ENCODE data around the gene GASK1B.
A peak's percentile ranks its signal among the peaks of the same experiment; 100 is the strongest.

Gene GASK1B

DNA sequence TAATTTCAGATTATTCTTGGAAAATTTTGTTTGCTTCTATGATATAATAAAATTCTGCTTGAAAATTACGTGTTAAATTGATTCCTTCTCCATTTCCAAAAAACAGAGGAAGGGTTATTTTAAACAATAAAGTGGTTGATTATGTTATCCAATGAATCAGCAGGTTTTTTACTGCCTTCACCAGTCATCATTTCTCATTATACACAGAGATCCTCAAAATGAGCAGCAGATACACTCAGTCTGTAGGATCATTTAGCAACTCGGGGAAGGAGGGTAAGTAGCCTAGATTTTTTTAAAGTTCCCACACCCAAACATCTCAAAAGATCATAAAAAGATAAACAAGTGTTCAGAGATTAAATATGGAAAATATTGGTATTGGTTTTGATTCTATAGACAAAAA is 30.6 kb upstream of the GASK1B start:
- no CpG with 5 or more reads among the region's 2 CpGs for WGBS (ENCODE audit: insufficient coverage, insufficient read length)
- no peak overlapping the region for H3K27ac ChIP-seq (ENCODE audit: low read length)

DNA sequence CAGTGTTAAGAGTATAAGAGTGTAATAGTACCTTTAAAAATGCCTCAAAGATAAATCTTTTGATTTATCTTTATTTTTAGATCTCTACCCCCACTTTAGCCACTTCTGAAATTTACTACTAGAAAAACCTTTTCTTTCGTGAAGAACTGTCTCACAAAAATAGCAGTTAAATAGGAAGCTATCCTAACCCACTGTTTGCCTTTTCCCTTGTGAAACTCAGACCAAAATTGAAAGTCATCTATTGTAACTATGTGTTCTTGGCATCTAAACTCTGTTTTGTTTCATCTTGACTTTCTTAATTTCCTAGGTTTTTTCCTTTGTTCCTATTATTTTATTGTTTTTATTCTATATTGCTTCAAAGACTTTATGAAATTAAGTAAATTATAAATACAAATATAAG is 29.7 kb upstream of the GASK1B start:
- WGBS (ENCODE audit: insufficient coverage, insufficient read length) = no CpG with 5 or more reads among the region's 1 CpG
- DNase-seq (ENCODE audit: low read depth, low spot score) = no peak
- H3K36me3 ChIP-seq (ENCODE audit: control insufficient read depth, insufficient read depth, low read length) = no peaks in the 10 kb centered on the region
- no peaks in the 10 kb centered on the region for H3K9me3 ChIP-seq (ENCODE audit: control insufficient read depth, insufficient read depth, low read length)
- H3K4me1 ChIP-seq (ENCODE audit: control insufficient read depth, insufficient read depth, low read length) = no peaks in the 10 kb centered on the region
- H3K27me3 ChIP-seq (ENCODE audit: control insufficient read depth, insufficient read depth, low read length) = no peaks in the 10 kb centered on the region
- no peak overlapping the region for H3K4me3 ChIP-seq (ENCODE audit: low read length)
- H3K27ac ChIP-seq (ENCODE audit: low read length) = no peak overlapping the region

More for the DNA sequence above, 30.6 kb upstream of the GASK1B start:
- H3K9me3 ChIP-seq (ENCODE audit: control insufficient read depth, insufficient read depth, low read length) = no peaks in the 10 kb centered on the region
- H3K4me3 ChIP-seq (ENCODE audit: low read length) = no peak overlapping the region
- H3K4me1 ChIP-seq (ENCODE audit: control insufficient read depth, insufficient read depth, low read length) = no peaks in the 10 kb centered on the region
- no peaks in the 10 kb centered on the region for H3K27me3 ChIP-seq (ENCODE audit: control insufficient read depth, insufficient read depth, low read length)
- no peaks in the 10 kb centered on the region for H3K36me3 ChIP-seq (ENCODE audit: control insufficient read depth, insufficient read depth, low read length)
- DNase-seq (ENCODE audit: low read depth, low spot score) = no peak

DNA sequence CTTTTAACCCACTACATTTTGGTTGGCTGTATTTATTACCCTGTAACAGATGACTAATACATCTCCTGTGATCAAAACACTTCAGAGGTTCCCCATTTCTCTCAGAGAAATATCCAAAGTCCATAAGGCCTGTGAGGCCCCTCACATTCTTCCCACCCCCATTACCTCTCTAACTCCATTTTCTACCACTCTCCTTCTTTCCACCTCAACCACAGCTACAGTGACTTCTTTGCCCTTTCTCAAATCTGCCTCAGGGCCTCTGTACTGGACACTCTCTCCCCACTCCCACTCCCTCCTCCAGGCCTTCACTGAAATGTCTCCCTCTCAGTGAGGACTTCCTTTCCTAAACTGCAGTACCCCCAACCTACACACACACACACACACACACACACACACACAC is 29.1 kb upstream of the GASK1B start:
- no peak for DNase-seq (ENCODE audit: low read depth, low spot score)
- Histone ChIP-seq H3K4me1 (ENCODE audit: control insufficient read depth, insufficient read depth, low read length) (no peaks in the 10 kb centered on the region), H3K27ac (ENCODE audit: low read length) (no peak overlapping the region)

DNA sequence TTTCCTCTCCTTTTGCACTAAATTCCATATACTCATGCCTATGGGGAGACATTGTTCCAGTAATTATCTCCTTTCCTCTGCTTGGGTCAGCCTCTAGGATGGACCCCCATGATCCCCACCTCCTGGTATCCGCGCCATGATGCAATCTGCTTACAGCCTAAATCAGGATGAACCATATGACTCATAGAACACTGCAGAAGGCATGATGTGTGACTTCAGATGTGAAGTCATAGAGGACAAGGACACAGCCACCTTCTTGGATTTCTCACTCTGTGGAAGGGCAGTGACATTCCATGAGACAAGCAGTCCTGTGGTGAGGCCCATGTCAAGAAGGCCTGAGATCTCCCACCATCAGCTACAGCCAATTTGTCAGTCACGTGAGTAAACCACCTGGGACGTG is 28.5 kb upstream of the GASK1B start:
- Histone ChIP-seq H3K4me3 (ENCODE audit: low read length) (no peak overlapping the region), H3K36me3 (ENCODE audit: control insufficient read depth, insufficient read depth, low read length) (no peaks in the 10 kb centered on the region), H3K9me3 (ENCODE audit: control insufficient read depth, insufficient read depth, low read length) (no peaks in the 10 kb centered on the region), H3K4me1 (ENCODE audit: control insufficient read depth, insufficient read depth, low read length) (no peaks in the 10 kb centered on the region), H3K27me3 (ENCODE audit: control insufficient read depth, insufficient read depth, low read length) (no peaks in the 10 kb centered on the region), H3K27ac (ENCODE audit: low read length) (no peak overlapping the region)
- no CpG with 5 or more reads among the region's 4 CpGs for WGBS (ENCODE audit: insufficient coverage, insufficient read length)
- DNase-seq (ENCODE audit: low read depth, low spot score) = no peak

More for the DNA sequence above, 29.1 kb upstream of the GASK1B start:
- no peaks in the 10 kb centered on the region for H3K9me3 ChIP-seq (ENCODE audit: control insufficient read depth, insufficient read depth, low read length)
- H3K36me3 ChIP-seq (ENCODE audit: control insufficient read depth, insufficient read depth, low read length) = no peaks in the 10 kb centered on the region
- H3K4me3 ChIP-seq (ENCODE audit: low read length) = no peak overlapping the region
- H3K27me3 ChIP-seq (ENCODE audit: control insufficient read depth, insufficient read depth, low read length) = no peaks in the 10 kb centered on the region

DNA sequence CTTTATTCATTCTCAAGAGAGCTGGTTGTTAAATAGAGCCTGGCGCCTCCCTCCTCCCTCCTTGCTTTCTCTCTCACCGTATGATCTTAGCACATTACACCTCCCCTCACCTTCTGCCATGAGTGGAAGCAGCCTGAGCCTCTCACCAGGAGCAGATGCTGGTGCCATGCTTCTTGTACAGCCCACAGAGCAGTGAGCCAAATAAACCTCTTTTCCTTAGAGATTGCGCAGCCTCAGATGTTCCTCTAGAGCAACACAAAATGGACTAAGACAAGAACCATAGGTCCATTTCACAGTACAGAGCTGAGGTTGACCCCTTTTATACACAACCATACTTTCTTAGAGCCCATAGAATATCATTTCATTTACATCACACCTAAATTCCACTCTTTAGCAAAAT is 27.4 kb upstream of the GASK1B start:
- Histone ChIP-seq H3K4me1 (ENCODE audit: control insufficient read depth, insufficient read depth, low read length) (no peaks in the 10 kb centered on the region), H3K27ac (ENCODE audit: low read length) (no peak overlapping the region), H3K9me3 (ENCODE audit: control insufficient read depth, insufficient read depth, low read length) (no peaks in the 10 kb centered on the region), H3K27me3 (ENCODE audit: control insufficient read depth, insufficient read depth, low read length) (no peaks in the 10 kb centered on the region), H3K36me3 (ENCODE audit: control insufficient read depth, insufficient read depth, low read length) (no peaks in the 10 kb centered on the region), H3K4me3 (ENCODE audit: low read length) (no peak overlapping the region)
- no peak for DNase-seq (ENCODE audit: low read depth, low spot score)
- no CpG with 5 or more reads among the region's 3 CpGs for WGBS (ENCODE audit: insufficient coverage, insufficient read length)

DNA sequence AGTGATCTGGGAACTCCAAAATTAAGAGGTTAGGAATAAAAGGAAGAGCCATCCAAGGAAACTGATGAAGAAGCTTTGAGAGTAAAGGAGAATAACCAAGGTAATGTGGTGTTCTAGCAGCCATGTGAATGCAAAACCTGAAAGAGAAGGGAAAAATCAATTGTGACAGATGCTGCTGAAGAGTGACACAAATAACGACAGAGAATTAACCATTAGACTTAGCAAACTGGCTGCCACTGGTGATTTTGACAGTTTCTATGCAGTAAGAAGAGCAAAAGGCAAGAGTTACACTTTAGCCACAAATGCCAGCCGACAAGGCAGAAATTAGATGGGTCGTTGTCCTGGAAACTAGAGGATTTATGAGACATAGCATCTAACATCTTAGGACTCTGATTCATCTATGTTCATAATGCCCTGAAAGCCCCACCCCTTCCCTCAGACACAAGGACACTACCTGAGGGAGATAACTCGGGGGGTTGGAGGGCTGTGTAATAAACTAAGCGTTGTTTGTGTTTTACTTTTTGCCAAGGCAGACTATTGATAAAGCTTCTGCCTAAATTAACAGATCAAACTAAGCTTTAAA is 24.5 kb upstream of the GASK1B start:
- Histone ChIP-seq H3K27ac (ENCODE audit: low read length) (no peak overlapping the region), H3K4me1 (ENCODE audit: control insufficient read depth, insufficient read depth, low read length) (no peaks in the 10 kb centered on the region), H3K36me3 (ENCODE audit: control insufficient read depth, insufficient read depth, low read length) (no peaks in the 10 kb centered on the region), H3K27me3 (ENCODE audit: control insufficient read depth, insufficient read depth, low read length) (no peaks in the 10 kb centered on the region), H3K4me3 (ENCODE audit: low read length) (no peak overlapping the region), H3K9me3 (ENCODE audit: control insufficient read depth, insufficient read depth, low read length) (no peaks in the 10 kb centered on the region)
- no peak for DNase-seq (ENCODE audit: low read depth, low spot score)
- no CpG with 5 or more reads among the region's 5 CpGs for WGBS (ENCODE audit: insufficient coverage, insufficient read length)

DNA sequence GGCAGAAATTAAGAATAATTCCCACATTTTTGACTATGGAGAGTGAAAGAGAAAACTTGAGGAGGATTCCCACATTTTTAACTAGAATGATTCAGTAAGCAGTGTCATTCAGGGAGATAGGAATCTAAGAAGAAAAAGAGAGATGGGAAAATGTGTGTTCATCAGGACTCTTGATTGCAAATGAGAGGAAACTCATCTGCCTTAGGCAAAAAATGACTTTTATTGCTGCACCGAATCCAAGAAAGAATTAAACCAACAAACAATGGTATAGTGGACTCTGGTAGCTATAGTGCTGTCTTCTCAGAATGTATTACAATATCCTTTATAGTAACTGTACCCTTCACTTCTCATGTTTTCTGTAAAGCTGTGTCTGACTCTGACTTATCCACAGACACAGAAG is 22.5 kb upstream of the GASK1B start:
- Histone ChIP-seq H3K36me3 (ENCODE audit: control insufficient read depth, insufficient read depth, low read length) (no peaks in the 10 kb centered on the region), H3K27me3 (ENCODE audit: control insufficient read depth, insufficient read depth, low read length) (no peaks in the 10 kb centered on the region), H3K9me3 (ENCODE audit: control insufficient read depth, insufficient read depth, low read length) (no peaks in the 10 kb centered on the region), H3K27ac (ENCODE audit: low read length) (no peak overlapping the region), H3K4me1 (ENCODE audit: control insufficient read depth, insufficient read depth, low read length) (no peaks in the 10 kb centered on the region), H3K4me3 (ENCODE audit: low read length) (no peak overlapping the region)
- WGBS (ENCODE audit: insufficient coverage, insufficient read length) = no CpG with 5 or more reads among the region's 1 CpG
- DNase-seq (ENCODE audit: low read depth, low spot score) = no peak

DNA sequence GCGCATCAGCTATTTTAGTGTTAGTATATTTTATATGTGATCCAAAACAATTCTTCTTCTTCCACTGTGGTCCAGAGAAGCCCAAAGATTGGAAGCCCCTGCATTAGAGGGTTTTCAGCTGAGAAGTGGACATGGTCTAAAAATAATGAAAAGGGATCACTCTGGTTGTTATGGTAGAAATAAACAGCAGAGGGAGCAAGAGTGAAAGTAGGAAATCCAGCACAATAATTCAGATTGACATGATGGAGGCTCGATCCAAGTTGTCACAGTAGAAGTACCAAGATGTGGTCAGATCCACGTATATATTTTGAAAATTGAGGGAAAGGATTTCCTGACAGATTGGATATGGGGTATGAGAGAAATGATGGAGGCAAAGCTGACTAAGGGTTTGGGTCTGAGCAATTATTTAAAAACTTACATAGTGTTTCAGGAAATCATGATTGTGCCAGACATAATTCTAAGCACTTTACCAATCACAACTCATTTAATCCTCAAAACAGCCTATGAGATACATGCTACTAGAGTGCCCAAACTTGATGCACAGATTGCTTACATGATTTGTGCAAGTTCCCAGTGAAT is 20.4 kb upstream of the GASK1B start:
- H3K27me3 ChIP-seq (ENCODE audit: control insufficient read depth, insufficient read depth, low read length) = no peaks in the 10 kb centered on the region
- H3K4me3 ChIP-seq (ENCODE audit: low read length) = no peak overlapping the region
- DNase-seq (ENCODE audit: low read depth, low spot score) = peak; percentile 16

DNA sequence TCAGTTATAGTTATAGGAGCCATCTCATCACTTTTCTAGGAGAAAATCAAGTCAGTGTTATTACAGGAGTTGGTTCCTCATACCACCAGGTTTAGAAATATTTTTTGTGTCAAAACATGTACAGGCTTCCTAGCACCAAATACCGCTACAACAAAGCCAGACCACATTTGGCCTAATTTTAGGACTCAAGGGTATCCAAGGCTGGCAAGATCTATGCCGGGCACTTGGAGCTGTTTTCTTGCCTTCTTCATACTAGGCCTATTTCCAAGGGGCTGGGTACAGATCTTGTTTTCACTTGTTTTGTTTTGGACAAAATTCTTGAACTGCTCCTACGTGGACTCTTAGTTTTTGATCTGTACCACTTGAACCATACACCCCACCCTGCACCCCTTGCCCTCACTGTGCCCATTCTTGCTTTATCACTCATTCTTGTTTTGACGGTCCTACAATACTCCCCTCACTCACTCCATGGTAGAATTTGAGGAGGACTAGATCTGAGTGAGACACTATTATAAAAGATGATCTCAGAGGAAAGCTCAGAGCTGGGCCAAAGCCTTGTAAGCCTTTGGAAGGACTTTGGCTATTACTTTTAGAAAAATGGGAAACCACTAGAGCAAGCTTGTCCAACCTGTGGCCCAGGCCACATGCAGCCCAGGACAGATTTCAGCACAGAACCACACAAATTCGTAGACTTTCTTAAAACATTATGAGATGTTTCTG is 19.8 kb upstream of the GASK1B start:
- Histone ChIP-seq H3K4me3 (ENCODE audit: low read length) (no peak overlapping the region), H3K9me3 (ENCODE audit: control insufficient read depth, insufficient read depth, low read length) (no peaks in the 10 kb centered on the region), H3K4me1 (ENCODE audit: control insufficient read depth, insufficient read depth, low read length) (no peaks in the 10 kb centered on the region), H3K27me3 (ENCODE audit: control insufficient read depth, insufficient read depth, low read length) (no peaks in the 10 kb centered on the region), H3K27ac (ENCODE audit: low read length) (no peak overlapping the region), H3K36me3 (ENCODE audit: control insufficient read depth, insufficient read depth, low read length) (no peaks in the 10 kb centered on the region)
- WGBS (ENCODE audit: insufficient coverage, insufficient read length) = no CpG with 5 or more reads among the region's 5 CpGs
- no peak for DNase-seq (ENCODE audit: low read depth, low spot score)

More for the DNA sequence above, 20.4 kb upstream of the GASK1B start:
- Histone ChIP-seq H3K27ac (ENCODE audit: low read length) (no peak overlapping the region), H3K9me3 (ENCODE audit: control insufficient read depth, insufficient read depth, low read length) (no peaks in the 10 kb centered on the region), H3K36me3 (ENCODE audit: control insufficient read depth, insufficient read depth, low read length) (no peaks in the 10 kb centered on the region), H3K4me1 (ENCODE audit: control insufficient read depth, insufficient read depth, low read length) (no peaks in the 10 kb centered on the region)
- WGBS (ENCODE audit: insufficient coverage, insufficient read length) = no CpG with 5 or more reads among the region's 3 CpGs

DNA sequence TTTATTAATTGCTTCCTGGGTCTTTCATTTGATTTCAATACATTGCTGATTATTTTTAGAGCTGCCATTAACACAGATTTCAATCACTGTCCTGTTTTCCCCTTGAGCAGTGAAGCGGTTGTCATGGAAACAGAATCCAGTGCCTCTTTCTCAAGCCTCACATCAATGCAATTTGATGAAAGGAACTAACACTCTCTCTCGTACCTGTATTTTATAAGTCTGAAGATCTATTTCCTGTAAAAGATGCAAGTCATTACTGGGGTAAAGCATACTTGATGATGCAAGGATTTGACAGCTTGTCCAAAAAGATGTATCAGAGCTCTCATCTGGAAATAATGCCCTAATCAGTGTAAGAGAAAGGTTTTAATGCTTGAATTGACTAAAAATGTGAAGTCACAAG is 17.9 kb upstream of the GASK1B start:
- no peak for DNase-seq (ENCODE audit: low read depth, low spot score)
- Histone ChIP-seq H3K4me3 (ENCODE audit: low read length) (no peak overlapping the region), H3K27ac (ENCODE audit: low read length) (no peak overlapping the region), H3K4me1 (ENCODE audit: control insufficient read depth, insufficient read depth, low read length) (no peaks in the 10 kb centered on the region), H3K27me3 (ENCODE audit: control insufficient read depth, insufficient read depth, low read length) (no peaks in the 10 kb centered on the region), H3K36me3 (ENCODE audit: control insufficient read depth, insufficient read depth, low read length) (no peaks in the 10 kb centered on the region), H3K9me3 (ENCODE audit: control insufficient read depth, insufficient read depth, low read length) (no peaks in the 10 kb centered on the region)
- no CpG with 5 or more reads among the region's 2 CpGs for WGBS (ENCODE audit: insufficient coverage, insufficient read length)

DNA sequence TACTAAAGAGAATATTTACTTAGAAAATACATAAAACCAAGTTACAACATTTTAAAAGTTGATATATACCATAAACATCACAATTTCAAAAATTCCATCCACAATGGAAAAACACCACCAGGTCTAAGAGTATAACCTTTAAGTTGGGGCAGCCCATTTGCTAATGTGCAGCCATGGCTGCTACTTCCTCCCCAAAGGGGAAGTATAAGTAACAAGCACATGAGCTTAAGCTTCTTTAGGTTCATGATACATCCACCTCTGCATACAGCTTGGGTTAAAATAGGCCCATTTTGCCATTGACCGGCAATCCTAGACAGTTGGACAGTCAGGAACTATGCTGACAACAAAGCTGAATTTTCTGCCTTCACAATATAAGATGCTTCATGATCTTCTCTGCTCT is 16.6 kb upstream of the GASK1B start:
- Histone ChIP-seq H3K27me3 (ENCODE audit: control insufficient read depth, insufficient read depth, low read length) (no peaks in the 10 kb centered on the region), H3K9me3 (ENCODE audit: control insufficient read depth, insufficient read depth, low read length) (no peaks in the 10 kb centered on the region), H3K27ac (ENCODE audit: low read length) (no peak overlapping the region), H3K4me1 (ENCODE audit: control insufficient read depth, insufficient read depth, low read length) (no peaks in the 10 kb centered on the region), H3K4me3 (ENCODE audit: low read length) (no peak overlapping the region), H3K36me3 (ENCODE audit: control insufficient read depth, insufficient read depth, low read length) (no peaks in the 10 kb centered on the region)
- WGBS (ENCODE audit: insufficient coverage, insufficient read length) = no CpG with 5 or more reads among the region's 1 CpG
- no peak for DNase-seq (ENCODE audit: low read depth, low spot score)

Data from iPS DF 6.9 (cell line).